IPS DF 6.9 (cell line): ENCODE results near the gene DMXL1.

Source experiments
- DNase-seq: peaks from one replicate; pipeline ENCODE4 v3.0.0-alpha.2; 2013; ENCODE audit warnings: low read depth, low spot score
- H3K27ac ChIP-seq: one replicate; pipeline ENCODE4 v1.5.1; 2013; ENCODE audit warnings: low read length, control low read depth
- H3K27me3 ChIP-seq: 2 replicates; pipeline ENCODE4 v1.6.1; 2013; ENCODE audit warnings: mild to moderate bottlenecking, low read length; ENCODE audit not compliant: control insufficient read depth, insufficient read depth
- H3K36me3 ChIP-seq: 2 replicates; pipeline ENCODE4 v1.6.1; 2013; ENCODE audit warnings: low read length; ENCODE audit not compliant: control insufficient read depth, insufficient read depth
- H3K4me1 ChIP-seq: 2 replicates; pipeline ENCODE4 v1.6.1; 2013; ENCODE audit warnings: low read length; ENCODE audit not compliant: control insufficient read depth, insufficient read depth
- H3K4me3 ChIP-seq: 2 replicates; pipeline ENCODE4 v1.5.1; 2013; ENCODE audit warnings: mild to moderate bottlenecking, low read length
- H3K9me3 ChIP-seq: 2 replicates; pipeline ENCODE4 v1.6.1; 2013; ENCODE audit warnings: low read length, inconsistent platforms; ENCODE audit not compliant: control insufficient read depth, insufficient read depth
- WGBS: extraction: QIAGEN DNeasy Blood & Tissue Kit; methylation state at CpG from one replicate; pipeline ENCODE4 v1.1.7; 2013; ENCODE audit warnings: mixed read lengths, missing lambda C conversion rate; ENCODE audit not compliant: insufficient read length, insufficient coverage; 5-methylcytosine and 5-hydroxymethylcytosine counted together

Gene DMXL1

DNA sequence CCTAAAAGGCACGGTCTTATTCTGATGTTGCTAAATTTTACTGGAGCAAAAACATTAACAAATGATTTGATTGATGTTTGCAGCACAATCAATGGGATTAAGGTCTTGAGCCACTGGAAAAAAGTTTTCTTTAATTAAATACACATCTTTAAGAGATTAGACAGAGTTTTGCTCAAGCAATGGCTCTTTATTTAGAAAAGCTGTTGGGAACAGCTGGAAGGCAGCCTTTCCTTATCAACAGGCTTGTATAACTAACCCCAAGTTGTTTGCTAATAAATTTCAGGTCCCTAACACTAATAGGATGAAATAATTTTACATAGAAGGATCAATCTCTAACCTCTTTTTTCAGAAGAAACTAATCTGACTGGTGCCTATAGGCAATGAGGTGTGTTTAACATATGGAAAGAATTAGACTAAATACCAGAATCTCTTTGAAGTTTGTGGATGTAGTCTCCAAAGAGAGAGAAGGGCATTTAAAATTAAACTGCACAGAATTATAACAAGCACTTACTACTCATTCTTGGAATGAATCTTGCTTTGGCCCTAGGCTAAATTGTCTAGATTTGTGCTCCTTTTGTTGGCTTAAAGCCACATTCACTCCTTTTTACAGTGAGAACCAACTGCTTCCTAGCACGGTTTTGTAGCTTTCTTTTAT is 217.6 kb downstream of the DMXL1 start:
- H3K4me1 ChIP-seq, result peaks cover 5% of the 10 kb centered on the region
- H3K27me3 ChIP-seq, result no peaks in the 10 kb centered on the region
- H3K27ac ChIP-seq, result no peak overlapping the region
- H3K36me3 ChIP-seq, result no peaks in the 10 kb centered on the region
- no peaks in the 10 kb centered on the region for H3K9me3 ChIP-seq
- DNase-seq, result no peak
- no peak overlapping the region for H3K4me3 ChIP-seq
- WGBS, result no CpG with 5 or more reads among the region's 2 CpGs

DNA sequence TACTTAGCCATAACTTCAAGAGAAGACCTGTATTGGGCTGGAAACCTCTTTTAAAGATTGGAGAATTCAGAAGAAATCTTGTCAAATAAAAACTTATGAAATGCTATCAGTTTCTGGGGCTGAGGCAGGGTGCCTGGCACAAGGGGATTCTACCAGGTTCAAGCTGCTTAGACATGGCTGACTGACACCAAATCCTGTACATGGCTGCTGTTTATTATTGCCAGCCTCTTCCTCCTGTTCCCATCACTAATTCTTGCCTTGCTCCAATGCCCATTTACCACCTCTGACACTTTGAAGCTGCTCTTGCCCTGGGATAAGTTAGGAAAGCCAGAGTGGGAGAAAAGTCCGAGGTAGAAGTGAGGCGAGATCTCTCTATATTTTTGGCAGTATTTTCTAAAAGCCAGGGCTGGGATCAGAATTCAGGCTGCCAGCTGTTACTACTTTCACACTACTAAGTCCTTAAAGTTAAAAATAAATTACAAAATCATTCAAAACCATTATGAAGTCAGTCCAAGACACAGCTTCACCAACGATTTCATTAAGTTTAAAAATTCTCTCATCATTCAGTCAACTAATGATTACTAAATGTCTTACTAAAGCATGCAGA is 218.7 kb downstream of the DMXL1 start:
- no peaks in the 10 kb centered on the region for H3K9me3 ChIP-seq
- no peak overlapping the region for H3K4me3 ChIP-seq
- no peak overlapping the region for H3K27ac ChIP-seq
- H3K36me3 ChIP-seq, result no peaks in the 10 kb centered on the region
- H3K4me1 ChIP-seq, result peaks cover 5% of the 10 kb centered on the region
- DNase-seq, result no peak
- H3K27me3 ChIP-seq, result no peaks in the 10 kb centered on the region
- 100% methylated on average over 1 of the region's 3 CpGs for WGBS

DNA sequence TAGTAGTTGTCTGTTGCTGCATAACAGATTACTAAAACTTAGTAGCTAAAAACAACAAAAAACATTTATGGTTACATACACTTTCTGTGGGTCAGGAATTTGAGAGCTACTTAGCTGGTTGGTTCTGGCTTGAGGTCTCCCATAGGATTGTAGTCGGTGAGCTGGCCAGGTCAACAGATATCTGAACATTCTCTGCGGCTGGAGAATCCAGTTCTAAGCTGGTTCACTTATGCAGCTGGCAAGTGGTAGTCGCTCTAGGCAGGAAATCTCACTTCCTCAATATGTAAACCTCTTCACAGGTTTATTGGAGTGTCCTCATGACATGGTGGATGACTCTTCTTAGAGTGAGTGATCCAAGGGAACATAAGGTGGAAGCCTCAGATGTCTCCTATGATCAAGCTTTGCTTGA is 219.3 kb downstream of the DMXL1 start:
- no peak overlapping the region for H3K4me3 ChIP-seq
- H3K36me3 ChIP-seq, result no peaks in the 10 kb centered on the region
- no peak for DNase-seq
- H3K4me1 ChIP-seq, result peaks cover 5% of the 10 kb centered on the region
- no CpG with 5 or more reads among the region's 3 CpGs for WGBS
- H3K27ac ChIP-seq, result no peak overlapping the region
- no peaks in the 10 kb centered on the region for H3K9me3 ChIP-seq
- H3K27me3 ChIP-seq, result no peaks in the 10 kb centered on the region

DNA sequence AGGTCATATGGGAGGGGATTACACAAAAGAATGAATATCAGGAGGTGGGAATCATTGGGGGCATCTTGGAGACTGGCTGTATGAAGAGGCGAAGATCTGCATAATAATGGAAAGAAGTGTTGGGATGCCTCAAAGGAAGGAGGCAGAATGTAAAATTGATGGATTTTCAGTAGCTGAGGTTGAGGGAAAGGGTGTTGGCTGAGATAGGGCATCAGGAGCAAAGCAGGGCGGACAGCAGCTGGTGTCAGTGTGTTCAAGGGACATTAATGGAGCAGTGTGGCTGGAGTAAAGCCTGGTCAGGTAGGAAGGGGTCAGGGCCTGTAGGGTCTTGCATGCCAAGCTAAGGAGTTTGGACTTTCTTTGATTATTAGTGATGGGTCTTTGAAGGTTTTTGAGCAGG is 219.7 kb downstream of the DMXL1 start:
- H3K27ac ChIP-seq, result no peak overlapping the region
- H3K36me3 ChIP-seq, result no peaks in the 10 kb centered on the region
- no CpG with 5 or more reads among the region's 2 CpGs for WGBS
- H3K9me3 ChIP-seq, result no peaks in the 10 kb centered on the region
- no peak overlapping the region for H3K4me3 ChIP-seq
- no peaks in the 10 kb centered on the region for H3K27me3 ChIP-seq
- peaks cover 5% of the 10 kb centered on the region for H3K4me1 ChIP-seq
- DNase-seq, result no peak

DNA sequence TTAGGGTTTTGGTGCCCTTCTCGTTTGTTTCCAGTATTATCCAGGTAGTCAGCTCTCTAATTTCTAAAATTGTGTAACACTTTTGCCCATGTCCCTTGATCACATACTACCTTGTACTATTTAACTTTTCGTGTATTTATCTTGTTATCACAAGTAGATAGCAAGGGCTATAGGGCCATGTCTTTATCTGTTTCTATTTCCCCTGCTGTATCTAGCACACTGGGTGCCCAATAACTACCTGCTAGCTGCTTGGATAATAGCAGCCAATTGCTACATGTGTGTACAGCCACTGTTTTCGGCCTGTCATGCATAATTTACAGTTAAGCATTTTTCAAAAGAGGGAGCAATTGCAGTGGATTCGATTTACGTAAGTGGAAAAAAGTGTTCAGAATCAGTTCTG is 220.2 kb downstream of the DMXL1 start:
- WGBS, result no CpG with 5 or more reads among the region's 5 CpGs
- Histone ChIP-seq H3K36me3 (no peaks in the 10 kb centered on the region), H3K4me3 (no peak overlapping the region), H3K9me3 (no peaks in the 10 kb centered on the region), H3K27ac (no peak overlapping the region), H3K27me3 (no peaks in the 10 kb centered on the region), H3K4me1 (peaks cover 5% of the 10 kb centered on the region)
- DNase-seq, result no peak

DNA sequence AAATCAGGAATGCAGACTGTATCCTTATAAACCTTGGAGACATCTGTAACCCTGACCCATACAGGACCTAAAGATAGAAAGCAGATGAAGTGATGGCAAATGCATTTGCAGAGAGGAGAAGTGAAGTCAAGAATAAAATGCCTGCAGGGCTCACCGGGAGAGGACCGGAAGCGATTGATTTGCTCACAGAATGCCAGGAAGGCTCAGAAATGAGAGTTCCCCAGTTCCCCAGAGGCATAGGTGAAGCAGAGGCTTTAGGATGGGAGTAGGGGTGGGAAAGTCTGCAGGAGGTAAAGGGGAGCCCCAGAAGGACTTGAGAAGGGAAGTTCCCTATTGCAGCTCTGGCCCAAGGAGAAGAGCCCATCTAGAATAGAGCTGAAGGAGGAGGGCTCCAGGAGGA is 221.0 kb downstream of the DMXL1 start:
- peaks cover 5% of the 10 kb centered on the region for H3K4me1 ChIP-seq
- H3K9me3 ChIP-seq, result no peaks in the 10 kb centered on the region
- no CpG with 5 or more reads among the region's 3 CpGs for WGBS
- no peaks in the 10 kb centered on the region for H3K36me3 ChIP-seq
- DNase-seq, result no peak
- H3K27me3 ChIP-seq, result no peaks in the 10 kb centered on the region
- no peak overlapping the region for H3K4me3 ChIP-seq
- H3K27ac ChIP-seq, result no peak overlapping the region

DNA sequence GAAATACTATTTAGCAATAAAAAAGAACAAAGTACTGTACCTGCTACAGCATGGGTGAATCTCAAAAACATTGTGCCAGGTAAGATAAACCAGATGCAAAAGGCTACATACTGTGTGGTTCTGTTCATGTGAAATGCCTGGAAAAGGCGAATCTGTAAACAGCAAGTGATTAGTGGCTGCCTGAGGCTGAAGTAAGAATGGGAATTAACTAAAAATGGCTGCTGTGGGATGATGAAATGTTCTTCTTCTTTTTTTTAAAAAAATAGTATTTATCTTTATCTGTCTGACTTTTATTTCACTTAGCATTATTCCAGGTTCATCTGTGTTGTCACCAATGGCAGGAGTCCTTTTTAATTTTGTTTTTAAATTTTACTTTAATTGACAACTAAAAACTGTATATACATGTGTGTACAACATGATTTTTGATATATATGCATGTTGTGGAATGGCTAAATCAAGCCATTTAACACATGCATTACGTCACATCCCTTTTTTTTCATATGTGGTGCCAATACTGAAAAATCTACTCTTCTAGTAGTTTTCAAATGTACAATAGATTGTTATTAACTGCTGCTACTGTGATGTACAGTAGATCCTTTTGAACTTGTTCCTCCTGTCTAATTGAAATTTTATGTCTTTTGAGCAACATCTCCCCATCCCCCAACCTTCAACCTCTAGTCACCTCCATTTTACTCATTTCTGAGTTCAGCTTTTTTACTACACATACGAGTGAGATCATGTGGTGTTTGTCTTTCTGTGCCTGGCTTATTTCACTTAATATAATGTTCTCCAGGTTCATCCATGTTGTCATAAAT is 222.0 kb downstream of the DMXL1 start:
- H3K4me3 ChIP-seq, result no peak overlapping the region
- no peak overlapping the region for H3K27ac ChIP-seq
- no CpG with 5 or more reads among the region's 3 CpGs for WGBS

DNA sequence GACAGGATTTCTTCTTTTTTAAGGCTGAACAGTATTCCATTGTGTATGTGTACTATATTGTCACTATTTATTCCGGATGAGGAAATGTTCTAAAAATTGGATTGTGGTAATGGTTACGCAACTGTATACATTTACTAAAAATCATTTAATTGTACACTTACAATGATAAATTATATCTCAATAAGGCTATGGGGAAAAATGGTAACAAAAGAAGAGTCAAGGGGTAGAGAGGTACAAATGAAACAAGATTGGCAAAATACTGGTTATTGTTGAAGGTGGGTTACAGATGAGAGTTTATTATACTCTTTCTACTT is 222.6 kb downstream of the DMXL1 start:
- Histone ChIP-seq H3K9me3 (no peaks in the 10 kb centered on the region), H3K4me1 (peaks cover 5% of the 10 kb centered on the region), H3K36me3 (no peaks in the 10 kb centered on the region), H3K27ac (no peak overlapping the region), H3K27me3 (no peaks in the 10 kb centered on the region), H3K4me3 (no peak overlapping the region)
- DNase-seq, result no peak
- no CpG with 5 or more reads among the region's 2 CpGs for WGBS

More for the DNA sequence above, 222.0 kb downstream of the DMXL1 start:
- Histone ChIP-seq H3K36me3 (no peaks in the 10 kb centered on the region), H3K27me3 (no peaks in the 10 kb centered on the region), H3K9me3 (no peaks in the 10 kb centered on the region), H3K4me1 (peaks cover 5% of the 10 kb centered on the region)
- no peak for DNase-seq
